Hippocampal formation (tissue), 2 donors: ENCODE measurements around the gene SLC6A7.
"Not testable (repeated sequence)": the region's sequence is repeated elsewhere in the genome, so short reads cannot be mapped to it uniquely, and the experiment has no call there.

Experiments used
- DNase-seq, 2 donors: peaks; one replicate each; lab custom pipeline; 2025; lab: John Stamatoyannopoulos, UW

Gene SLC6A7

DNA sequence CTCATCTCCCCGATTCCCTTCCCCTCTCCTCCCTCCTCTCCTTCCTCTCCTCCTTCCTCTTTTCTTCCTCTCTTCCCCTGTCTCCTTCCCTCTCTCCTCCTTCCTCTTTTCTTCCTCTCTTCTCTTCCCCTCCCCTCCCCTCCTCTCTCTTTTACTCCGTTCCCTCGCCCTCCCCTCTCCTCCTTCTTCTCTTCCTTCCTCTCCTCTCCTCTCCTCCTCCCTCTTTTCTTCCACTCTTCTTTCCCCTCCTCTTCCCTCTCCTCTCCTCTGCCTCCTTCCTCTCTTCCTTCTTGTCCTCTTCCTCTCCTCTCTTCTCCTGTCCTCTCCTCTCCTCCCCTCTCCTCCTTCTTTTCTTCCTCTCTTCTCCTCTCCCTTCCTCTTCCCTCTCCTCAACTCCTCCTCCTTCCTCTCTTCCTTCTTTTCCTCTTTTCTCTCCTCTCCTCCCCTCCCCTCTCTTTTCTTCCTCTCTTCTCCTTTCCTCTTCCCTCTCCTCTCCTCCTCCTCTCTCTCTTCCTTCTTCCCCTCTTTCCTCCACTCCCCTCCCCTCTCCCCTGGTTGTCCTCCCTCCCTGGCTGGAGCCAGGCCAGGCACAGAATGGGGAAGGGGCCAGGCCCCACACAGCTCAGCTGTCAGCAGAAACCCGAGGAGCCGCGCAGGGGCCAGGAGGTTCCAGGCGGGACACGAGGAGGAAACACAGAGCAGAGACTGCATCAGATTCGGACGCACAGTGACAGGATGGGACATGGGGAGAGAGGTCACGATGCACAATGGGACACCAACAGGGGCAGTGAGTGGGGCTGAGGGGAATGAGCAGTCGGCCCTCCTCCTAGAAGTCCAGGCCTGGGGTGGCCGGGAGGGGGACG is 51.7 kb downstream of the SLC6A7 start:
- no peak for DNase-seq

DNA sequence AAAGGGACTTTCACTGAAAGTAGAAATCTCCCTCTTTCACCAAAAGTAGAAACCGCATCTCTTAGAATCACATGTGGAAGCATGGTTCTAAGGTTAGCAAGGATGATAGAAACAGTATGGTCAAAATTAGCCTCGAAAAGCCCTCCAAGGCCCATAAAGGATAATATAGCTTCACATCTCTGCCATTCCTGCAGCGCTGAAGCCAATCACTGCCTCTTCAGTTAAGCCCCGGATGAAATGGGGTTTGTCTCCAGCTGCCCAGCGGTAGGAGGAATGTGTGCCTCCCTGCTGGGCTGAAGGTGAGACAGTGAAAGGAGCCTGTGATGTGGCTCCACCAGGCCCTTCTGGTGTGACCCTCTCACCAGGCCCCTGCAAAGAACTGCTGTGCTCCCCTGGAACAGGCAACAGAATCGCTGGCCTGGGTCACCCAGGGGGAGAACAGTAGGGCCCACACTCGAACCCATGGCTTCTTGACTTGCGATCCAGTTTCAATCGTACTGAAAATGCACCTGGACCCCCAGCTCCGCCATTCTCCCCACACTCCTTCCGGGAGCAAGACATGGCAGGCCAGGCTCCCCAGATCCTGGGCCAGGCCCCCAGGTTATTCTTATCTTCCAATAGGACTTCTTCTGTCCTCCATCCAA is 52.5 kb downstream of the SLC6A7 start:
- no peak for DNase-seq

DNA sequence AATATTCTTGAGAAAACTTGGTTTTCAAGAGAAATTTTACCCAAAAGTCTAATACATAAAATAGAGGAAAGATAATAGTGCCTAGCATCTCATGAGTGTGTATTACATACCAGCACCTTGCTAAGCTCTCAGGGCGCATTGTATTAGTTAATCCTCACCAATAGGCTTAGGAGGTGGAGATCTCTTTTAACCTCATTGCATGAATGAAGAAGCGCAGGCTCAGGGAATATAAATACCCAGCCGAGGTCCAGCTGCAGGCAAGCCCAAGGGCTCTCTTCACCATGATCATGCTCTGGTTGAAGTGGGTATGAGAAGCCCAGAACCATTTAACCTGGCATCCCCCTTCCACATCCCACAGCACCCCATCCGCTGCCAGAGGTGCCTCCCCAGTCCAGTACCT is 53.7 kb downstream of the SLC6A7 start:
- no peak for DNase-seq

DNA sequence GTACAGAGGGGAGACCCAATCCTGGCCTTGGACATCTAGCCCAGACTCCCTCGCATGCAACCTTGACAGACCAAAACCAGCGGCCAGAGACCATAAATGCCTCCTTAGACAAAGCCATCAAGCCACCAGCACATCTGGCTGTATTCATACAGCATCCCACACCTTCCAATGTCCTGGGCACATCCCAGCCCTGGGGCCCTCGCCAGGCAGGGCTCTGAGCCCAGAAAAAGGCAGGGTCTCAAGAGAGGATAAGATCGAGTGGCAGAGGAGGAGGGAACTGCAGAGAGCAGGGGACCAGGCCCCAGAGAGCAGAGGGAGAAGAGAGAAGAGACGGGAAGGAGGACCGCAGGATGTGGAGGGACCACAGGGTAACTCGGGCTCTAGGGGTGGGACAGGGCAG is 54.3 kb downstream of the SLC6A7 start:
- no peak for DNase-seq

DNA sequence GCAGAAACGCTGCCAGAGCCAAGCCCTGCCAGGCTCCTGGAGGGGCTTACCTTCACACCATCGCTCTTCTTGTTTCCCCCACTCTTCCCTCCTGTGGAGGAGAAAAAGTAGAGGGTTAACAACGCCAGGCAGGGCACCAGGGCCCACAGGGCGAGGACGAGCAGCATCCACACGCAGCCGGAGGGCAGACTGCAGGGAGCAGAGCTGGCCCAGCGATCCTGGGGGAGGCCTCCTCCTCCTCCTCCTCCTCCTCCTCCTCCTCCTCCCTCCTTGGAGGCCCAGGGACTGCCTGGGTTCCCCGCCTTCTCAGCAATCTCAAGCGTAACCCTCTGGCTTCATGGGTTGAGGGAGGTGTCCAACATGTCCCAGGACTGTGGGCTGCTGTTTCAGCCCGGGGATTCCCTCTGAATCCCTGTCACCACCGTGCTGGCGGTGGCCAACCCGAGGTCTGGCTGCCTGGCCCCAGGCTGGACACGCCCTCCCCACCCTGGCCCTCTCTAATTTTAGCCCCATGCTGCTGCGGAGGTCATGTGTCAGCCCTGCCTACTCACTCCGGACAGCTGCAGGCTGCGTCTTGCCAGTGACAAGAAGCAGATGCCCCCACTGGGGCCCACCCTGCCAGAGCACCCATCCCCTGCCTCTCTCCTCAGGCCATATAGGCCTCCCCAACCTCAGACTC is 55.4 kb downstream of the SLC6A7 start:
- DNase-seq, result no peak

DNA sequence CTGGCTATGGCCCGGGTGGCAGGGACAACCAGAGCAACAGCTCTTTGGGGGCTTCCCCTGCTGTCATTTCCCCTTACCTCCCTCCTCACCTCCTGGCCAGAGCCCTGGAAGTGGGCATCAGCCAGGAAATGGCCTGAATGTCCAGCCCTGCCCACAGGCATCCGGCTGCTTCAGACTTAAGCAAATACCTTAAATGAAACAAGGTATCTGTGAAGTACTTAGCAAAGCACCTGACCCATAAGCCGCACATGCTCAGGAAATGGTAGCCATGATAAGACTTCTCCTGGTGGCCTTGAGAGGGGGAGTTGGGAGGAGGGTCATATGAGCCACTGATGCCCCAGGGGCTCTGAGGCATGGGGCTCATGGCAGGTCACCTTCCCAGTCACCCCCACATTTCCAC is 55.9 kb downstream of the SLC6A7 start:
- no peak for DNase-seq

DNA sequence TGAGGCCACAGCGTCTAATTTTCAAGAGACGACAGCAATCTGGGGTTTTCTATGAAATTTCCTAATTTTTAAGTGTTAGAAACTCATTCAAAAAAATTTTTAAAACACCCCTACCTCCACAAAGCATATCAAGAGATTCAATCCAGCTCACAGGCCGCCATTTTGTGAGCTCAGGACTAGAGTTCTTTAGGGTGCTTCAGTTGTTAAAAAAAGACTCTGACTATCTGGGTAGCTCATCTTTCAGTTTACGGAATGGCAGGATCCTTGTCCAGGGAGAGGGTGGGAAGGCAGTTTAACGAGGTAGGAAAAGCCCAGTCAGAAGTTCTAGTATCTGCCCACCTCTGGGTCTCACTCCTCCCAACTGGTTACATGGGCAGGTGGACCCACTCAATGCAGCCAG is 56.6 kb downstream of the SLC6A7 start:
- no peak for DNase-seq

DNA sequence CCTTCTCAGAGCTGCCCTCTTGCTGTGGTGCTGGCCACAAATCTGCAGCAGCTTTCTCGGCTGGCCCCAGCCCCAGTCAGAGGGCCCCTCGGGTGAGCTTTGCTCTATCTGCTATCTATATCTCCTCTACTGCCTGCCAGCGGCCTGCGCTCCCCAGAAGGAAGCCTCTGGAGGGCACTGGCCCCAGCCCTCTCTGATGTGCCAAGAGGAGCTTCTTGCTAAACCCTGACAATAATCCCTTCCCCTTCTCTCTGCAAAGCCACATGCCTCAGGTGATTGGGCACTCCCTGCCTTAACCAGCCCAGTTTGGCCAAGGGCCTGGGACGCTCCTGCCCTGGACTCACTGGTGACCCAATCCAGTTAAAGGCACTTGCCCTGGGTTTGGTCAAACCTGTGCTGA is 57.0 kb downstream of the SLC6A7 start:
- no peak for DNase-seq

DNA sequence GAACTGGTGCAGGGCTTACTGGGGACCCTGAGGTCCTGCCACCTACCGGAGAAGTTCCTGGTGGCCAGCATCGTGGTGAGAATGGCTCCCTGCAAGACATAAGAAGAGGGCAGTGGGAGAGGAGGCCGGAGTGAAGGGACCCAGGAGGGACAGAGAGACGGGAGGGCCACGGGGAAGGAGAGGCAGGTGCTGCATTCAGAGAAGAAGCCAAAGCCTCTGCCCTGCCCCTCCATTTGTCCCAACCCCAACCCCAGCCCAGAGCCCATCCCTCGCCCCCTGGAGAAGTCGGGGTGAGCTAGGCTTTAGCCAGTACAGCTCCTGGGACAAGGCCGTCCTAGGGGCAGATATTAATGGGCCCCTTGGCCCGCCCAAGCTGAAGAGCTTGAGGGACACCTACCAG is 57.9 kb downstream of the SLC6A7 start:
- DNase-seq, result no peak

DNA sequence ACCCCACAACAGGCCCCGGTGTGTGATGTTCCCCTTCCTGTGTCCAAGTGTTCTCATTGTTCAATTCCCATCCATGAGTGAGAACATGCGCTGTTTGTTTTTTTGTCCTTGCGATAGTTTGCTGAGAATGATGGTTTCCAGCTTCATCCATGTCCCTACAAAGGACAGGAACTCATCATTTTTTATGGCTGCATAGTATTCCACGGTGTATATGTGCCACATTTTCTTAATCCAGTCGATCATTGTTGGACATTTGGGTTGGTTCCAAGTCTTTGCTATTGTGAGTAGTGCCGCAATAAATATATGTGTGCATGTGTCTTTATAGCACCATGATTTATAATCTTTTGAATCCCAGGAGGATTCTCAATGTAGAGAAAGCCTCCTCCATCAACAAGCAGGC is 58.6 kb downstream of the SLC6A7 start:
- DNase-seq, result not testable (repeated sequence)

DNA sequence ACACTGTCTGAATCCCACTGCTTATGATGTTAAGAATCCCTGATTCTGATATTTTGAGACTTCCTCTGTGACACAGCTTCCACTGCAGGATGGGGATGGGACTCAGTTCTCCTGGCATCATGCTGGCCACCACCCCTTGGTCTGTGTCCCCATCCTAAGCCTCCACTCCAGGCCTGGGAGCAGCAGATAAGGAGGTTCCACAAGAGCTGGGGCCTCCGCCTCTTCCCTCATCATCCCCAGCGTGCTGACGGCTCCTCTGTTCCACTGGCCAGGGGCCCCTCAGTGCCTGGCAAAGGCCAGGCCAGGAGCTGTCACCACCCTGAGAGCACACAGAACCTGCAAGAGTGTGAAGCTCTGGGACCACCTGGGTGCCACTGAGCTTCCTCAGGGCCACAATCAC is 59.1 kb downstream of the SLC6A7 start:
- no peak for DNase-seq

DNA sequence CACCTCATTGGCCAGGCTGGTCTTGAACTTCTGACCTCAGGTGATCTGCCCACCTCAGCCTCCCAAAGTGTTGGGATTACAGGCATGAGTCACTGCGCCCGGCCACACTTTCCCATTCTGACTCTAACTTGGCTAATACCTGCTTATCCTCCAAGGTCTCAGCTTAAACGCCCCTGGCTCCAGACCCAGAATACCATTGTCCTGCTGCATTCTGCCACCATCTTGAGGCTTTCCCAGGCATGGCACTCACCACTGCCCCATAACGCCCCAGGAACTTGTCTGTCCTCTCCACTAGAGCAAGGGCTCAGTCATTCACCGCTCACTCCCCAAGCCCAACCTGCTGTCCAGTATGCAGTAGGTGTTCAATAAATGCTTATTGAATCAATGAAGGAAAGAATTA is 59.9 kb downstream of the SLC6A7 start:
- no peak for DNase-seq

DNA sequence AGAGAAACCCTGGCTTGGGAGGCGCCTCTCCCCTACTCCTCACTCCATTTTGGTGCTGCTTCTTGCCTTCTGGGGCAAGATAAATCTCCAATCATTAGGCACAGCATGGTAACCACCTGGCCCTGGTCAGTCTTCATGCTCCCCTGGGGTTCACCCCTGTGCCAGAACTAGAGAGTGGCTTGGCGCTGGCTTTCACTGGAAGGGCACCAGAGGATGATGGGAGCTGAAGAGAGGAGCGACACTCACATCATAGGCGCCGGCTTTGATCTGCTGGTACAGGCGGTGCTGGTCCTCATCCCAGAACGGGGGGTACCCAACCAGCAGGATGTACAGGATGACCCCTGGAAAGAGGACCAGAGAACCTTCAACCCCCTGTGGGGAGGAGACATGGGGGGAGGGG is 61.6 kb downstream of the SLC6A7 start:
- no peak for DNase-seq

DNA sequence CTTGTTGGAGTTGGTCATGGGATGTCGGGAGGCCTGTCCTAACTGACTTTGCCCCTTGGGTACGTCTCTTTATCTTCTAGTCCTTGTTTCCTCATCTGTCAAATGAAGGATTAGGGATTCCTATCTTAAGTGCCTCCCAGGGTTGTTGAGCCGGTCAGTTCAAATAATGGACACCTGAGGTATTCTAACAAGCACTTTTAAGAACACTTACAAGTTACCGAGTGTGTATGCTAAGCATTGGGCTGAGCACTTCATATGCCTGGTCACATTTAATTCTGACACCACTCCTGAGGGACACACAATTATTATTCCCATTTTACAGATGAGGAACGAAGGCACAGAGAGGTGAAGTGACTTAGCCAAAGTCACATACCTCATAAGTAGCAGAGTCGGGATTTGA is 62.6 kb downstream of the SLC6A7 start:
- DNase-seq, result no peak

DNA sequence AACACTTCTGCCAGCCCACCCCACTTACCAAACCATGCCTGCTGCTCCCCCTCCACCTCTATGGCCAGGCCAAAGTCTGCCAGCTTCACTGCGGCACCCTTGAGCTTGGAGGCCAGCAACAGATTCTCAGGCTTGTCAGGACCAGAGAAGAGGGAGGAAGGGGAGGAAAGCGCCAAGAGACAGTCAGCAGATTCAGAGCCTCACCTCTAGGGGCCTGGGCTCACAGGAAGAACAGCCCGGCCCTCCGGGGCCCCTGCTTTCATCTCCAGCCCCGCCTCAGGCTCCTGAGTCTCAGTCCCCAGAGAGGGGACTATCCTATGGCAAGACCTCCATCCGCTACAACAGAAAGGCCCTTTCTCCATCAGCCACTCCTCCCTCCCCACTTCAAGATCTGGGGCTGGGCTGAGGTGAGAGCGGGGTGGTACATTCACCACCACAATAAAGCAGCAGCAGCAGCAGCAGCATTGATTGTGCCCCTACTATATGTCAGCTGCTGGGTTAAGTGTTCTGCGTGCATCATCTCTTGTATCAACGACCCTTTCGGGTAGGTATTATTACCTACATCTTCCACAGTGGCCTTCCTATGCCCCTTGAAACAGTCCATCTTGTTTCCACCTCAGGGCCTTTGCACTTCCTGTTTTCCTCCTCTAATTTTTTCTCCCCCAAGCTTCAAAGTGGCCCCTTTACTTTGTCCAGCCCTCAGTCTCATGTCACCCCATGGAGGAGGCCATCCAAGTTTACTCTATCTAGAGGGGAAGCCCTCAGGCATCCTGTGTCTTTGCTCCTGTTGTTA is 63.8 kb downstream of the SLC6A7 start:
- DNase-seq, result no peak

DNA sequence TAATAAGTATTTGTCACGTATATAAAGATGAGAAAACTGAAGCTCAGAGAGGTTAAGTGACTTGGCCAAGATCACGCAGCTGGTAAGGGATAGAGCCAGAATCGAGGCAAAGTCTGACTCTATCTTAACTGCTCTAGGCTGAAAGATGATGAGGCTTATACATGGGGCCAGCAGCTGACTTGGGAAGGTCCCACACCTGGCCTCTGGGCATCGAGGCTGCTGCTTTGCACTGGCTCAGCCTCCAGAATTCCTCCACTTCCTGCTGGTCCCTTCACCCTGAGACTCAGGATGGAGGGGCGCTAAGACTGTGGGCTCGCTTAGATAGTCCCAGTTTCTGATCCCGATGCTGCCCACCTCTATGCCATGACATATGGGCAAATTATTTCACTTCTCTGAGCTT is 64.5 kb downstream of the SLC6A7 start:
- no peak for DNase-seq

DNA sequence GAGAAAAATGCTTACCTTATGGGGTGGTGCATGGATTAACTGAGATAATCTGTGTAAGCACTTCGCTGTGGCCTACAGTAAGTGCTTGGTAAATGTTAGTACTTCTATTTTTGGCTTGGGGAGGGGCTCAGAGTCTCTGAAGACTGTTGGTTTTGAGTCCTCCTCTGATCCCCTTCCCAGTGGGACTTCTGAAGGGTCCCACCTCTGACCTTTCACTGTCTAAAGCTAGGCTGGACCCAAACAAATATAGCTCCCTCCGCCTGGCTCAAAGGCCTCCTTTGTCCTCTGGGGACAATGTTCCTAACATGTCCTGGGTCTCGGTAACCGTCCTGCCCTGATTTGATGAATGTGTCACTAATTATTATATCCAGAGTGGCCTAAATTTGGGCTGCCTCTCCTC is 64.9 kb downstream of the SLC6A7 start:
- no peak for DNase-seq

DNA sequence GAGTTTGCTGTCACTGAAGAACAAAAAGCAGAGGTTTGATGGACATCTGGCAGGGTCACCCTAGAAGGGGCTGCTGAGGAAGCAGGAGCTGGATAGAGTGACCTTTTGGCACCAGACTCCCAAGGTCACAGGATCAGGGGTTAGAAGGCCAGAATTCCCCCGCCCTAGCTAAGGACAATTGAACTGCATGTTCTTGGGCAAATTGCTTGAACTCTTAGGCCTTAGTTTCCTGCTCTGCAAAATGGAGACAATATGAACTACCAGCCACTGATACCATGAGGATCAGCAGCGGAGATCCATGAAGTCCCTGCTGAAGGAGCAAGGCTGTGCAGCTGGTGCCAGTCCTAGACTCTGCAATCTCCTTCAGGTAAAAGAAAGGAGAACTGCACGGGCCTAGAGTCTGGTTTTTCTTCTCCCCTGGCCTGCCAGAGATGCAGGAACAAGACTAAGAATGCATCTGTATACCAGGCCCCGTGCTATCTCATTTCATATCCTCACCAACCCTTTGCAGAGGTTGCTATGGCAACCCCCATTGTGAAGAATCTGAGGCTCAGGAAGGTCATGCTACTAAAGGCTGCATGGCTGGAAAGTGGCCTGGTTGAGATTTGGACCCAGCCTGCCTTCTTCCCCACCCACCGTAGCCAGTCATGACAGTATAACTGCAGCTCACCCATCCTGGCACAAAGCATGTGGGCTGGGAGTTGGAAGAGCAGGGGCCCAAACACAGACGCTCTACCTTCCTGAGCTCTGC is 66.0 kb downstream of the SLC6A7 start:
- no peak for DNase-seq

DNA sequence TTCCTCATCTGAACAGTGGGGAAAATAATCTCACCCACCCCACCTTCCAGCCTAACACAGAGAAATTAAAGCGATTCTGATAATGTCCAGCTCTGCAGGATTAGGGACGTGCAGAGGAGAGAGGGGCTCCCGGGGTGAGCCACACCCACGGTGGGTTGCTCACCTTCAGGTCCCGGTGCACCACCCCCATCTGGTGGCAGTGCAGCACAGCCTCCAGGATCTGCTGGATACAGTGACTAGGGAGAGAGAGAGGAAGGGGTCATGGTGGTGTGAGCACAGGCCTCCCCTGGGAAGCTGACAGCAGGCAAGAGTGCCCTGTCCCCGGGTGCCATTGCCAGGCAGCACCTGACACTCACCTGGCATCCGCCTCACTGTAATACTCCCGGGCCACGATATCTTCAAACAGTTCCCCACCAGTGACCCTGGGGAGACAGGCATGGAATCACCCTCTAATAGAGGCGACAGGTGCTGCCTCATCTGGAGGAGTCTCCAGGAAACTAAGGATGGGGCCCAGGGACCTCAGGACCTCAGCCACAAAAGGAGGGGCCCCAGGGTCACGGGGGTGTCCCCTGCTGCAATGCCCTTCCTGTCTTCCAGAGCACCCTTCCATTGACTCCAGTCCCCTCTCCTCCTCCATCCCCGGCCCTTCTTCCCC is 66.7 kb downstream of the SLC6A7 start:
- no peak for DNase-seq

DNA sequence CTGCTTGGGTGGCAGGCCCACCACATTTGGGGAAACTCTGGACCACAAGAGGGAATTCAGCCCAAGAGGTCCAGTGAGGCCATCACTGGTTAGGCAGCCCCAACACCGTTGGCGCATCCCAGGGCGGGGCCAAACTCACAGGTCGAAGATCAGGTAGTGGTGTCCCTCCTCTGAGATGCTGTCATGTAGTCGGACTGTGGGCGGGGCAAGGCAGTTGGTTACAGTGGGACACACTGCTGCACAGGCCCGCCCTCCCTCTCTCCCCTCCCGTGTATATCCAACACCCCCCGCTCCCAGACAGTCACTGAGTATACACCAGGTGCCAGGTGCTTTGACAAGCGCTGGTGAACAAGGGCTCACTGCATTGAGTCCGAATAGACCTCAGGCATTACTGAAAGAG is 67.6 kb downstream of the SLC6A7 start:
- DNase-seq, result no peak

DNA sequence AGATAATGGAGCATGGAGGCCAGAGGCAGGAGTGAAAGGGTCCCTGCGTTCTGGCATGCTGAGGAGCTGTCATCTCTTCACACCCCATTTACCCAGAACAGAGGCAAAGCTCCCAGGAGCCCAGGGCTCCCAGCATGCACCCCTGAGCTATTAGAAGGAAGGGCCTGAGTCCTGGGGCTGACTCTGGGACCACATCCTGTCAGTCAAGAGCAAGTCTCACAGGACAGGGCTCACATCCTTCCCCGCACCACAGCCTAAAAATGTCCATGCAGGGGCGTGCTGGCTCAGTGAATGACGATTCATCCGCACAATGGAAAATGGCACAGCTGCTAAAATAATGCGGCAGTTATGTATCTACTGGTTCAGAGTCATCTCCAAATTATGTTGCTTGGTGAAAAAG is 68.3 kb downstream of the SLC6A7 start:
- DNase-seq, result no peak
